ENCODE data around the gene JMJD6.

JMJD6 gene

DNA sequence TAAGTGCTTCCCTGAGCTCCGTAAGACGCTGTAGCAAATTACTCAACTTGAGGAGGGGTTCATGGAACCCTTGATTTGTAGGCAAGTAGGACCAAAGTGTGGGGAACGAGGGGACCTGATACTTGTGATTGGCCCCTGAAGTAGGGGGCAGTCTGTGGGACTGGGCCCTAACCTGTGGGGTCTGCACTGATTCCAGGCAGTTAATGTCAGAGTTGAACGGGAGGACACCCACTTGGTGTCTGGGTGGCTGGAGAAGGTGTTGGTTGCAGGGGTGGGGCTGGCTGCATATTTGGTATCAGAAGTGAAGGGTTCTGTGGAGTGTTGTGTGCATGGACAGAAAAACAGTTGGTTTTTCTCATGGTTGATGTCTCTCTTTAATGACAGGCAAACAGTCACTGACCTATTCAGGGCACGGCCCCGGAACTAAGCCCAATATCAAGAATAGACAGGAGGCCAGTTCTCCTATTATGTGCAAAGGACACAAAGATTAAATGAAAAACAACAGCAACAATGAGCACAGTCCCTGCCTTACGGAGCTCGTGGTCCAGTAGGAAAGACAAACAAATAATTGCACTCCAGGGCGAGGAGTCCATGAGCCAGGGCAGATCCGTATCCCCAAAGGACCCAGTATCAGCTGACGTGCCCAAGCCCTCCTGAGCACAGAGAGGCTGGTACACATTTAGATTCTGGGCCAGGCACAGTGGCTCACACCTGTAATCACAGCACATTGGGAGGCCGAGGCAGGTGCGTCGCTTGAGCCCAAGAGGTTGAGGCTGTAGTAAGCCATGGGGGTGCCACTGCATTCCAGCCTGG lies 34.8 kb downstream of the JMJD6 start:
- WGBS = 93% methylated on average over 14 of the region's 14 CpGs
- Histone ChIP-seq H3K9me3 (ENCODE audit: insufficient read depth, low read depth, low read length) (no peaks in the 10 kb centered on the region), H3K9ac (ENCODE audit: low read depth, low read length) (no peak overlapping the region), H3K27me3 (ENCODE audit: insufficient read depth, low read length) (no peaks in the 10 kb centered on the region), H3K4me1 (ENCODE audit: insufficient read depth, low read length) (no peaks in the 10 kb centered on the region; the same call in 1 of the 2 replicates), H3K36me3 (ENCODE audit: insufficient read depth, low read length) (no peaks in the 10 kb centered on the region), H3K27ac (ENCODE audit: low read depth, low read length) (no peak overlapping the region), H3K4me3 (ENCODE audit: low read length) (no peak overlapping the region)

DNA sequence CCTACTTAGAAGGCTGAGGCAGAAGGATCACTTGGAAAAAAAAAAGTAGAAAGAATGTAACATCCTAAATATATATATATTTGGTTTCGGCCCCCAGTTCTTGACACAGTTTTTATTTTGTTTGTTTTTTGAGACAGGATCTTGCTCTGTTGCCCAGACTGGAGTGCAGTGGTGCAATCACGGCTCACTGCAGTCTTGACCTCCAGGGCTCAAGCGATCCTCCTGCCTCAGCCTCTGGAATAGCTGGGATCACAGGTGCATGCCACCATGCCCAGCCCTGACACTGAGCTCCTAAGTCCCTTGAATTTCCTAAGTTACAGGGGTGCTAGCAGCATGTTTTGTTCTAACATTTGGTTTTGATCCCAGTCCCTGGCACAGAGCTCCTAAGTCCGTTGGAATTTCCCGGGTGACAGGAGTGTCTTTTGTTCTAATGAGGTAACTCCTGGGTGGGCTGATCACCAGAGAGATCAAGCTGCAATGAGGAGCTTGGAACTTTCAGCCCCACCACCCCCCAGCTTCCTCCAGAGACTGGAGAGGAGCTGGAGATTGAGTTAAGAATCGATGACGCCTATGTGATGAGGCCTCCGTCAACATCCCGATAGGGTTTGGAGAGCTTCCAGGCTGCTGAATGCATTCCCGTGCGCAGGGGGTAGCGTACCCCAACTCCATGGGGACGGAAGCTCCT lies 35.7 kb downstream of the JMJD6 start:
- H3K27ac ChIP-seq (ENCODE audit: low read depth, low read length) = no peak overlapping the region

DNA sequence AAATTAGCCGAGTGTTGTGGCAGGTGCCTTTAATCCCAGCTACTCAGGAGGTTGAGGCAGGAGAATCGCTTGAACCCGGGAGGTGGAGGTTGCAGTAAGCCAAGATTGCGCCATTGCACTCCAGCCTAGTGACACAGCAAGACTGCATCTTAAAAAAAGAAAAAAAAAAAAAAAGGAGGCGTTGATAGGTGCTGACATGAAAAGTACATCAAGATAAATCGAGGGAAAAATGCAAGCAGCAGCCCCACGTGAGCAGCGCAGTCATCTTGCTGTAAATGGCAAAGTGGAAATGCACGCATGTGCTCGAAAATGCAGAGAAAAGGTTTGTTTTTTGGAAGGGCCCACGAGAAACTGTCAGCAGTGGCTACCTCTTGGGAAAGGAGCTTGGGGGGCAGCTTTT lies 36.5 kb downstream of the JMJD6 start:
- Histone ChIP-seq H3K9ac (ENCODE audit: low read depth, low read length) (no peak overlapping the region), H3K4me3 (ENCODE audit: low read length) (no peak overlapping the region)
- 96% methylated on average over 11 of the region's 11 CpGs for WGBS

More for the DNA sequence above, 35.7 kb downstream of the JMJD6 start:
- H3K9me3 ChIP-seq (ENCODE audit: insufficient read depth, low read depth, low read length) = no peaks in the 10 kb centered on the region
- 92% methylated on average over 13 of the region's 13 CpGs for WGBS
- no peaks in the 10 kb centered on the region; the same call in 1 of the 2 replicates for H3K4me1 ChIP-seq (ENCODE audit: insufficient read depth, low read length)
- no peak overlapping the region for H3K4me3 ChIP-seq (ENCODE audit: low read length)
- no peaks in the 10 kb centered on the region for H3K27me3 ChIP-seq (ENCODE audit: insufficient read depth, low read length)
- H3K36me3 ChIP-seq (ENCODE audit: insufficient read depth, low read length) = no peaks in the 10 kb centered on the region
- H3K9ac ChIP-seq (ENCODE audit: low read depth, low read length) = no peak overlapping the region

DNA sequence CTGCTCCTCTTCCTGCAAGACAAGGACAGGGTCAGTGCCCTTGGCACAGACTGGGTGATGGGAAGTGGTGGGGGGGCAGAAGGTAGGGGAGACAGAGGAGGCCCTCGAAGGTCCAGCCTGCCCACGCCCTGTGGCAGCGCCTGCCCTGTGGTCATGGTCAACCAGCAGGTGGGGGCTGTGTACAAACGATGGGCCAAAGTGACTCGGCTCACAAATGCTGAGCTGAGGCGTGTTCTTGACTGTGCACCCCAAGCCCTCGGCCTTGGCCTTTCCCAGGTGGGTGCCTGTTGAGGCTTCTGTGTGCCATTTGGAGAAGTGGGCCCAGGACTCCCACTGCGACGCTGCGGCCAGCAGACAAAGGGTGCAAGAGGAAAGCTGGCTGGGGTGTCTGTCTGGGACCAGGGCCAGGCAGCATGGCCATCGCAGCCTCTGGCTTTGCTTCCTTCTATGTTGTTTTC lies 38.2 kb downstream of the JMJD6 start:
- Histone ChIP-seq H3K27ac (ENCODE audit: low read depth, low read length) (no peak overlapping the region), H3K9ac (ENCODE audit: low read depth, low read length) (no peak overlapping the region), H3K4me3 (ENCODE audit: low read length) (no peak overlapping the region), H3K9me3 (ENCODE audit: insufficient read depth, low read depth, low read length) (no peaks in the 10 kb centered on the region), H3K4me1 (ENCODE audit: insufficient read depth, low read length) (peaks cover 7% of the 10 kb centered on the region), H3K36me3 (ENCODE audit: insufficient read depth, low read length) (no peaks in the 10 kb centered on the region), H3K27me3 (ENCODE audit: insufficient read depth, low read length) (no peaks in the 10 kb centered on the region)
- 98% methylated on average over 11 of the region's 11 CpGs for WGBS

More for the DNA sequence above, 36.5 kb downstream of the JMJD6 start:
- no peaks in the 10 kb centered on the region for H3K27me3 ChIP-seq (ENCODE audit: insufficient read depth, low read length)
- H3K4me1 ChIP-seq (ENCODE audit: insufficient read depth, low read length) = no peaks in the 10 kb centered on the region; the same call in 1 of the 2 replicates
- no peak overlapping the region for H3K27ac ChIP-seq (ENCODE audit: low read depth, low read length)
- H3K9me3 ChIP-seq (ENCODE audit: insufficient read depth, low read depth, low read length) = no peaks in the 10 kb centered on the region
- no peaks in the 10 kb centered on the region for H3K36me3 ChIP-seq (ENCODE audit: insufficient read depth, low read length)

DNA sequence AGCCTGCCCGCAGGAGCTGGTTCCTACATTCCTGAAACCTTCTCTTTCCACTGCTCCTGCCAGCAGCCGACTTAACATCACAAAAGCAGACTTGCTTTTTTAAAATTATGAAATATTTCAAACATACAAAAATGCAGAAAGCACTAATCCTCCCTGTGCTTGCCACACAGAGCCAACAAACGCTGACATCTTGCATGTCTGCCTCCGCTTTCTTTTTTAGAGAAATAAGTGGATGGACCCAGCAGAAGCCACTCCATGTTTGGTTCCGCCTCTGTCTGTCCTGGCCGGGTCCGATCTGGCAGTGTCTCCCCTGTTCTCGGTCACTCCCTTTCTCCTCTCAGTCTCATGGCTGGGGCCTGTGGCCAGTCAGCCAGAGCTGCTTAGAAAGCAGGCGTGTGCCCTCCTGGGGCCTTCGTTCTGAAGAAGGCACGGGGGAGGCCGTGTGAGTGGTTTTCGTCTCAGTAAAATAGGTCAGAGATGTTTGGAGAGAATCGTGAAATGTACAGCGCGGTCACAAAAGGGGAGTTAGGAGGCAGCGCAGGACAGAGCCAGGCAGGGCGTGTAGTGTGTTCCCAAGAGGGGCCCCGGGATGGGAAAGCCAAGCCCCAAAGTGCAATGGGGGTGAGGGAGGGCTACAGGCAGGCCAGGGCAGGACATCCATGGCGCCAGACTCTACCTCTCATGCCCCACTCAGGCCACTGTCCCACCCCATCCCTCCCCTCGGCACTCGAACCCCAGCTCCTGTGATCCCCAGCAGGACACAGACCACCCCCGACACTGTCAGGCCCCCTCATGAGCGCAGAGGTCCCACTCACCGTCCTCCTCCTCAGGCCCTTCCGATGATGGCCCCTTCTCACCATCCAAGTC lies 38.9 kb downstream of the JMJD6 start:
- WGBS = 85% methylated on average over 26 of the region's 26 CpGs
- Histone ChIP-seq H3K27ac (ENCODE audit: low read depth, low read length) (no peak overlapping the region), H3K9ac (ENCODE audit: low read depth, low read length) (no peak overlapping the region; the same call in 1 of the 2 replicates), H3K9me3 (ENCODE audit: insufficient read depth, low read depth, low read length) (no peaks in the 10 kb centered on the region), H3K36me3 (ENCODE audit: insufficient read depth, low read length) (no peaks in the 10 kb centered on the region), H3K4me3 (ENCODE audit: low read length) (no peak overlapping the region), H3K27me3 (ENCODE audit: insufficient read depth, low read length) (no peaks in the 10 kb centered on the region), H3K4me1 (ENCODE audit: insufficient read depth, low read length) (peaks cover 7% of the 10 kb centered on the region)

DNA sequence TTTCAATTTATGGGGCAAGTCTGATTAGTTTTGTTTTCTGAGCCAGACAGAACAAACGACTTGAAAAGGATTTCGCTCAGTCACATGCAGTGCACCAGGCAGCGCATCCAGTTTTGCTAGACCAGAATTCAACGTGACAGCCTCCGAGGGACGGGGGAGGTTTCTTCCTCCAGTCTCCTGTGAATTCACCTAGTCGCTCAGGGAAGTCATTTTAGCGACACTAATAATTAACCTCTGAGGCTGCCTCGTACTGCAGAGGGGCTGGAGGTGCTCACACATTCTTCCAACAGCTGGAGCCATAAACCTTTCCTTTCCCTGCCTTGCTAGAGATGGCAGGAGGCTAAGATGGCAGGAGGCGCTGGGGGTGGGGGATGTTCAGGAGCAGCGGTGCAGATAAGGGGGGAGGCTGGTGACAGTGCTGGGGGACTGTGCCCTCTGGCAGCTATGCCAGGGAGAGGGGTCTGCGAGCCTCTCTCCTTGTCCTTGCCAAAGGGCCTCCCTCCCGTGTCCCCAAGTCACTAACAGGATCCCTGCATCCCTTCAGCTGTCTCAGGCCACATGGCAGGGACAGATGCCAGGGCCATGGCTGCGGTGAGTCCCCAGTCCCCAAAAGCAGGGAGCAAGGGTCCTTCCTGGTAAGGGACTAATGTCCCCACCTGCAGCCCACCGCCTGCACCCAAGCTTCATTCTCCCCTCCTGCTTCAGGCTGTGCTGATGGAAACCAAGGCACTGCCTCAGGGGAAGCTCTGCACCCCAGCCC lies 39.7 kb downstream of the JMJD6 start:
- H3K4me1 ChIP-seq (ENCODE audit: insufficient read depth, low read length) = peaks cover 7% of the 10 kb centered on the region
- H3K9me3 ChIP-seq (ENCODE audit: insufficient read depth, low read depth, low read length) = no peaks in the 10 kb centered on the region
- no peak overlapping the region for H3K4me3 ChIP-seq (ENCODE audit: low read length)
- H3K9ac ChIP-seq (ENCODE audit: low read depth, low read length) = no peak overlapping the region
- no peaks in the 10 kb centered on the region for H3K27me3 ChIP-seq (ENCODE audit: insufficient read depth, low read length)
- H3K36me3 ChIP-seq (ENCODE audit: insufficient read depth, low read length) = no peaks in the 10 kb centered on the region
- 87% methylated on average over 15 of the region's 15 CpGs for WGBS
- no peak overlapping the region for H3K27ac ChIP-seq (ENCODE audit: low read depth, low read length)

DNA sequence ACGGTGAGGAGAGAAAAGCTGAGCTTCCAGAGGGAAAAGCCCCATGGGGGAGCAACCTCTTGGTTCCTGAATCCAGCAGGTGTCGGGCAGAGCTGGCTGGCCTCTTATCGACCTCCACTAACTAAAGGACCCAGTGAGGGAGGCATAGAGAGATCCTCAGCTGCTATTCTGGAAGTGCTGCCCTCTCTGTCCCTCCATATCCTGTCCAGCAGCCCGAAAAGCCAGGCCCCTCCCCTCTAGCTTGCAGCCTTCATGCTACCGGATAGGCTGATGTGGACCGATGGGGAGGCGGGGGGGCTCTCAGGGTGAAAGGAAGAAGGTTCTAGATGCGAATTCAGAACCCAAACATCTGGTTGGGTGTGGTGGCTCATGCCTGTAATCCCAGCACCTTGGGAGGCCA lies 40.6 kb downstream of the JMJD6 start:
- H3K36me3 ChIP-seq (ENCODE audit: insufficient read depth, low read length) = no peaks in the 10 kb centered on the region
- H3K9ac ChIP-seq (ENCODE audit: low read depth, low read length) = no peak overlapping the region
- H3K9me3 ChIP-seq (ENCODE audit: insufficient read depth, low read depth, low read length) = no peaks in the 10 kb centered on the region
- H3K4me3 ChIP-seq (ENCODE audit: low read length) = no peak overlapping the region
- WGBS = 92% methylated on average over 8 of the region's 8 CpGs
- H3K27ac ChIP-seq (ENCODE audit: low read depth, low read length) = no peak overlapping the region
- H3K27me3 ChIP-seq (ENCODE audit: insufficient read depth, low read length) = no peaks in the 10 kb centered on the region
- H3K4me1 ChIP-seq (ENCODE audit: insufficient read depth, low read length) = peaks cover 7% of the 10 kb centered on the region

DNA sequence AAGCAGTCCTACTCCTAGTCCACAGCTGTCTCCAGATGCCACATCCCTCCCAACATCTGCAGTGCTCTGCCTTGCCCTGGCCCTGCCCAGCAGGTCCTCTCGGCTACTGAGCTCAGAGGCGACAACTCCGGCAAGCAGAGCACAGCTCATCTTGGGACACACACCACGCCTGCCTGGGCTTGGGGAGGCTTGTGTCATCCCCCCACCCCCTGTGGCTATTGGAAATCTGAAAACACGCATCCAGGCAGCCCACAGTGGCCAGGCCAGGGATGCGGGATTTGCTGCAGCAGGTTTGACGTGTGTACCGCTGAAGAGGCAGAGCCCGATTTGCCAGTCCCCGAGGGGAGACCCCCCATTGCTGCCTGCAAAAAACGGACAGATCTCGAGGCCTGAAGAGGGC lies 41.0 kb downstream of the JMJD6 start:
- no peak overlapping the region for H3K27ac ChIP-seq (ENCODE audit: low read depth, low read length)

DNA sequence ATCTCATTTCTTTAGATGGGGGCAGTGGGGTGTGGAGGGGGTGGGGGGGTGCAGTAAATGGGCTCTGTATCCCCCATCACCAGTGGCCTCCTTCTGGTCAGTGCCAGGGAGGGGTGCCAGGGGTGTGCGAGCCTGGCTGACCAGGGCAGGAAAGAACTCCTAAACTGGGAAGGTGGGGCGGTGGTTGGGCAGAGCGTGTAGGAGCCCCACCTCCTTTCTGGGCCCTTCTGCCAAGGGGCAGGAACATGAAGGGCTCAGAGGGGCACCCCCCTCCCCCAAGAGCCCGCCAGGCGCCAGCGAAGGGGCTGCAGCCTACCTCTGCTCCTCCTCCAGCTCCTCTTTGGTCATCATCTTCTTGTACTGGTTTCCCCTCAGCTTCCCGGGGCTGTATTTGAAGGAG lies 41.6 kb downstream of the JMJD6 start:
- no peaks in the 10 kb centered on the region for H3K9me3 ChIP-seq (ENCODE audit: insufficient read depth, low read depth, low read length)
- H3K36me3 ChIP-seq (ENCODE audit: insufficient read depth, low read length) = no peaks in the 10 kb centered on the region
- H3K27ac ChIP-seq (ENCODE audit: low read depth, low read length) = no peak overlapping the region
- 89% methylated on average over 7 of the region's 7 CpGs for WGBS
- H3K27me3 ChIP-seq (ENCODE audit: insufficient read depth, low read length) = no peaks in the 10 kb centered on the region
- H3K4me3 ChIP-seq (ENCODE audit: low read length) = no peak overlapping the region
- H3K4me1 ChIP-seq (ENCODE audit: insufficient read depth, low read length) = peaks cover 7% of the 10 kb centered on the region
- H3K9ac ChIP-seq (ENCODE audit: low read depth, low read length) = no peak overlapping the region

More for the DNA sequence above, 41.0 kb downstream of the JMJD6 start:
- H3K4me3 ChIP-seq (ENCODE audit: low read length) = no peak overlapping the region
- no peaks in the 10 kb centered on the region for H3K36me3 ChIP-seq (ENCODE audit: insufficient read depth, low read length)
- H3K4me1 ChIP-seq (ENCODE audit: insufficient read depth, low read length) = peaks cover 7% of the 10 kb centered on the region
- H3K9ac ChIP-seq (ENCODE audit: low read depth, low read length) = no peak overlapping the region
- 92% methylated on average over 12 of the region's 12 CpGs for WGBS
- no peaks in the 10 kb centered on the region for H3K9me3 ChIP-seq (ENCODE audit: insufficient read depth, low read depth, low read length)
- H3K27me3 ChIP-seq (ENCODE audit: insufficient read depth, low read length) = no peaks in the 10 kb centered on the region

DNA sequence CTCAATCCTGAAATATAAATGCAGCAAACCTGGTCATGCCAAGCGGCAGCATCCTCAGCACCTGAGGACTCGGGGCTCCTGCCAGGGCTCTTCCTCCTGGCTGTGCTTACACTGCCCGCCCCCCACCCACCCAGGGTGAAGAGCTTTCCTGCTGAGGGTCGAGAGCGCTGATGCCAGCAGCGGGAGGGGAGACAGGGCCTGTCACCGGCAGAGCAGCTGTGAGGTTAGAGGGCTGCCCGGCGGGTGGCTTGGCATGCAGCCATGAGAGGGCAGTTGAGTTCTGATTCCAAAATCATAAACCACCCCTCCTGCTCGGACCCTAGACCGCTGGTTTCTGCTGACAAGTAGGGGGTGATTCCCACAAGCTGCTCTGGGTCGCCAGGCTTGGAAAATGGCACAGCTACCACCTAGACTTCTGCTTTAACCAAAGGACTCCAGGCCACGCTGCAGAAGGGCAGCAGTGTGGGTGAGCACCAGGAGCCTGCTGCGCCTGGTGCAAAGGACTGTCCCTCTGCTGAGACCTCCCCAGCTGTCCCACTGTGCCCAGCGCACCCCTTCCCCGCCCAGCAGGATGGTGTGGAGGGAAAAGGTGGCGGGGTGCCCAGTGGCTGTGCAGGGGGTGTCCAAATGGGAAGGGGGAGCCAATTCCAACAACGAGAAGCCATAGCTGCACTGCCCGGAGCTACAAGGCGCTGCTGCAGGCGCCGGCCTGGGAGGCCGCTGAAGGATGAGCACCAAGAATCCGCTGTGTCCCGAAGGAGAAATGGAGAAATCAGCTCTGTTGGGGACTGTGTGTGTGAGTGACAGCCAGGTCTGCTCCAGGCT lies 42.3 kb downstream of the JMJD6 start:
- no peak overlapping the region for H3K9ac ChIP-seq (ENCODE audit: low read depth, low read length)

More for the DNA sequence above, 42.3 kb downstream of the JMJD6 start:
- no peaks in the 10 kb centered on the region for H3K36me3 ChIP-seq (ENCODE audit: insufficient read depth, low read length)
- no peaks in the 10 kb centered on the region for H3K27me3 ChIP-seq (ENCODE audit: insufficient read depth, low read length)
- H3K4me3 ChIP-seq (ENCODE audit: low read length) = no peak overlapping the region
- peaks cover 7% of the 10 kb centered on the region for H3K4me1 ChIP-seq (ENCODE audit: insufficient read depth, low read length)
- no peaks in the 10 kb centered on the region for H3K9me3 ChIP-seq (ENCODE audit: insufficient read depth, low read depth, low read length)
- no peak overlapping the region for H3K27ac ChIP-seq (ENCODE audit: low read depth, low read length)
- WGBS = 91% methylated on average over 25 of the region's 25 CpGs
